GM19035 (cell line): ENCODE data around the gene ATP8B4.
"Not testable (repeated sequence)": the region's sequence is repeated elsewhere in the genome, so short reads cannot be mapped to it uniquely, and the experiment has no call there.

Source experiments
- ATAC-seq: cut with Tn5 transposase; IDR thresholded peaks from one replicate; pipeline ENCODE4 v1.9.1; 2021; ENCODE audit not compliant: unreplicated experiment

ATP8B4 gene

GRCh38 chr15:50141856-50142255, 22.8 kb upstream of the ATP8B4 start:
- ATAC-seq = no peak

GRCh38 chr15:50140983-50141382, 21.9 kb upstream of the ATP8B4 start:
- no peak for ATAC-seq

- no peak for ATAC-seq
Observed at GRCh38 chr15:50140098-50140497, 21.1 kb upstream of the ATP8B4 start.

- ATAC-seq = no peak
Observed at GRCh38 chr15:50138391-50138790, 19.4 kb upstream of the ATP8B4 start.

GRCh38 chr15:50137893-50138292, 18.9 kb upstream of the ATP8B4 start:
- ATAC-seq = no peak

- no peak for ATAC-seq
Observed at GRCh38 chr15:50137330-50137761, 18.3 kb upstream of the ATP8B4 start.

GRCh38 chr15:50135031-50135551, 16.1 kb upstream of the ATP8B4 start:
- peak; percentile 56 for ATAC-seq

- peak; percentile 70 for ATAC-seq
Observed at GRCh38 chr15:50134524-50135024, 15.5 kb upstream of the ATP8B4 start.

- not testable (repeated sequence) for ATAC-seq
Observed at GRCh38 chr15:50132251-50132984, 13.4 kb upstream of the ATP8B4 start.

- ATAC-seq = no peak
Observed at GRCh38 chr15:50131617-50132016, 12.6 kb upstream of the ATP8B4 start.

GRCh38 chr15:50128266-50128665, 9.2 kb upstream of the ATP8B4 start:
- no peak for ATAC-seq

- ATAC-seq = no peak
Observed at GRCh38 chr15:50127255-50127777, 8.3 kb upstream of the ATP8B4 start.

- no peak for ATAC-seq
Observed at GRCh38 chr15:50126072-50126471, 7.0 kb upstream of the ATP8B4 start.

GRCh38 chr15:50124631-50125030, 5.6 kb upstream of the ATP8B4 start:
- ATAC-seq = no peak

- no peak for ATAC-seq
Observed at GRCh38 chr15:50123861-50124557, 5.0 kb upstream of the ATP8B4 start.

GRCh38 chr15:50120729-50121128, 1.7 kb upstream of the ATP8B4 start:
- no peak for ATAC-seq

- no peak for ATAC-seq
Observed at GRCh38 chr15:50117431-50118027, 1.5 kb downstream of the ATP8B4 start.

- ATAC-seq = no peak
Observed at GRCh38 chr15:50116477-50116876, 2.6 kb downstream of the ATP8B4 start.

- ATAC-seq = no peak
Observed at GRCh38 chr15:50113992-50114780, 4.8 kb downstream of the ATP8B4 start.

GRCh38 chr15:50113187-50113505, 5.9 kb downstream of the ATP8B4 start:
- no peak for ATAC-seq
